Psoas muscle (tissue), 8 donors: ENCODE measurements around the gene ITK. TPM values are rescaled to one million over a fixed set of nuclear protein-coding genes. Genes with fewer than 3 reads are reported as not detected.

Source experiments
- ATAC-seq, 4 donors: fragments of 200-7000 bp; cut with Tn5 transposase; one replicate each; pipeline ENCODE4 v1.9.1; 2020; ENCODE audit warnings: moderate library complexity in 3 of 4, mild to moderate bottlenecking in 2 of 4
- DNase-seq, 2 donors: peaks; one replicate each; pipeline ENCODE4 v3.0.0-alpha.2; 2020
- H3K27ac ChIP-seq: fragments of 200-600 bp; one replicate; pipeline ENCODE4 v1.8.0; 2022
- H3K27me3 ChIP-seq, 3 donors: fragments of 200-600 bp in 1 of 3; one replicate each; pipeline versions ENCODE4 v1.6.1 to v1.8.0; 2013 to 2022; ENCODE audit warnings: low read length in 2 of 3, mild to moderate bottlenecking in 2 of 3, moderate library complexity in 1 of 3; ENCODE audit not compliant: insufficient read depth in 3 of 3
- H3K36me3 ChIP-seq, 2 donors: fragments of 200-600 bp in 1 of 2; one replicate each; pipeline versions ENCODE4 v1.6.1 to v1.8.0; 2013 to 2022; ENCODE audit warnings: low read depth in 1 of 2, mild to moderate bottlenecking in 1 of 2, moderate library complexity in 1 of 2; ENCODE audit not compliant: insufficient read depth in 1 of 2
- H3K4me1 ChIP-seq: fragments of 200-600 bp; one replicate; pipeline ENCODE4 v1.8.0; 2022
- H3K4me3 ChIP-seq: fragments of 200-600 bp; one replicate; pipeline ENCODE4 v1.8.0; 2022; ENCODE audit warnings: mild to moderate bottlenecking
- H3K9me3 ChIP-seq: fragments of 200-600 bp; one replicate; pipeline ENCODE4 v1.8.0; 2022
- WGBS, 3 donors: extraction: QIAGEN DNeasy Blood & Tissue Kit; methylation state at CpG; one replicate each; pipeline versions ENCODE4 v1.1.6 to v1.1.7; 2013; 5-methylcytosine and 5-hydroxymethylcytosine counted together
- intact Hi-C, 2 donors: fragments of 100-400 bp; cut with DNase I; formaldehyde crosslinking; loops; one replicate each; pipeline versions ENCODE4 v1.11.0 to v1.14.2; 2022
- polyA plus RNA-seq, 3 donors: library from polyadenylated mRNA; stranded (reverse); fragments of 200-250 nt; gene quantifications; one replicate each; pipeline ENCODE4 v1.2.3, GENCODE V29; 2013
- total RNA-seq, 4 donors: library from RNA; stranded (reverse); fragmentation: NEBNext Ultra II Directional in 2 of 4; extraction: Animal tissue kit (Norgen Biotek cat#: 25700) in 2 of 4; gene quantifications; one replicate each; pipeline versions ENCODE4 v1.2.1 to v1.2.4, GENCODE V29; 2021 to 2023
- TF ChIP-seq, protein P1 (sequence below): fragments of 200-600 bp; IDR thresholded peaks from one replicate; pipeline ENCODE4 v1.8.0; 2022; ENCODE audit warnings: antibody characterized with exemption
- donor health status: healthy with polysubstance abuse.
- donor health status: DM: no; HTN: no; CAD: no; lungs with moderate emphysema.
- donor health status: Bipolar disorder and iron deficiency.
- donor health status: healthy.
- donor health status: DM: yes; HTN: yes; CAD: no.
- donor health status: DM: no; HTN: no; CAD: no.
- donor health status: DM: no; HTN: no; CAD: no.
- donor health status: DM: yes; HTN: yes; CAD: no.

ITK gene
- total and polyA plus RNA-seq, 7 donors = 0.04 to 1.0 (median 0.28) TPM

DNA sequence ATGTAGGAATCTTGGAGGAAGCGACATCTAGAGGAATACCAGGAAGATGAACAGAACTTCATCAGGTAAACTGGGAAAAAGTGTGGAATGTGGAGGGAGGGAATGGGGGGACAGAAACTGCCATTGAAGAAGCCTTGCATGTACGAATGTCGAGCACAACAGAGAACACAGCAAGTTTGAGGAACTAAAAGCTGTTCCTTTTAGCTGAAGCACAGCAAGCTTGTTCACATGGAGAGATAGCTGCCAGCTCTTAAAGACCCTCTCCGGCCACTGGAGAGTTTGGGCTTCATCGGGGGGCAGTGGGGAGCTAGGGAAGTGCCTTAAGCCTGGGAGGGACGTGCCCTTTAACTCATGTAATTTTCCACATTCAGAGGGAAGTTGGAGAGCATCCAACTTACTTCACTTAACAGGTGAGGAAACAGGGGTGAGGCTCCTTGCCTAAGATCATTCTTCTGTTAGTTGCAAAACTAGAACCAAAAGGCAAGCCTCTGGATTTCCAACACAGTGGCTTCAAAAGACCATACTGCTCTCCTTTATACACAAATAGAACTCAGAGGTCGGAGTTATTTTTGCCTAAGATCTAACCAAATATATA, 83.0 kb downstream of the ITK start:
- Histone ChIP-seq H3K27ac (no peak overlapping the region), H3K9me3 (no peaks in the 10 kb centered on the region), H3K4me1 (peaks cover 16% of the 10 kb centered on the region), H3K36me3 (no peaks in the 10 kb centered on the region), H3K27me3 (no peaks in the 10 kb centered on the region), H3K4me3 (no peak overlapping the region)
- intact Hi-C loops = no loop called here
- WGBS, 3 donors = 70 to 84% (median 76%) methylated on average over 7 of the region's 7 CpGs
- DNase-seq = no peak
- no peak for ATAC-seq
- TF ChIP-seq, protein P1, sequence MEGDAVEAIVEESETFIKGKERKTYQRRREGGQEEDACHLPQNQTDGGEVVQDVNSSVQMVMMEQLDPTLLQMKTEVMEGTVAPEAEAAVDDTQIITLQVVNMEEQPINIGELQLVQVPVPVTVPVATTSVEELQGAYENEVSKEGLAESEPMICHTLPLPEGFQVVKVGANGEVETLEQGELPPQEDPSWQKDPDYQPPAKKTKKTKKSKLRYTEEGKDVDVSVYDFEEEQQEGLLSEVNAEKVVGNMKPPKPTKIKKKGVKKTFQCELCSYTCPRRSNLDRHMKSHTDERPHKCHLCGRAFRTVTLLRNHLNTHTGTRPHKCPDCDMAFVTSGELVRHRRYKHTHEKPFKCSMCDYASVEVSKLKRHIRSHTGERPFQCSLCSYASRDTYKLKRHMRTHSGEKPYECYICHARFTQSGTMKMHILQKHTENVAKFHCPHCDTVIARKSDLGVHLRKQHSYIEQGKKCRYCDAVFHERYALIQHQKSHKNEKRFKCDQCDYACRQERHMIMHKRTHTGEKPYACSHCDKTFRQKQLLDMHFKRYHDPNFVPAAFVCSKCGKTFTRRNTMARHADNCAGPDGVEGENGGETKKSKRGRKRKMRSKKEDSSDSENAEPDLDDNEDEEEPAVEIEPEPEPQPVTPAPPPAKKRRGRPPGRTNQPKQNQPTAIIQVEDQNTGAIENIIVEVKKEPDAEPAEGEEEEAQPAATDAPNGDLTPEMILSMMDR = no peak

DNA sequence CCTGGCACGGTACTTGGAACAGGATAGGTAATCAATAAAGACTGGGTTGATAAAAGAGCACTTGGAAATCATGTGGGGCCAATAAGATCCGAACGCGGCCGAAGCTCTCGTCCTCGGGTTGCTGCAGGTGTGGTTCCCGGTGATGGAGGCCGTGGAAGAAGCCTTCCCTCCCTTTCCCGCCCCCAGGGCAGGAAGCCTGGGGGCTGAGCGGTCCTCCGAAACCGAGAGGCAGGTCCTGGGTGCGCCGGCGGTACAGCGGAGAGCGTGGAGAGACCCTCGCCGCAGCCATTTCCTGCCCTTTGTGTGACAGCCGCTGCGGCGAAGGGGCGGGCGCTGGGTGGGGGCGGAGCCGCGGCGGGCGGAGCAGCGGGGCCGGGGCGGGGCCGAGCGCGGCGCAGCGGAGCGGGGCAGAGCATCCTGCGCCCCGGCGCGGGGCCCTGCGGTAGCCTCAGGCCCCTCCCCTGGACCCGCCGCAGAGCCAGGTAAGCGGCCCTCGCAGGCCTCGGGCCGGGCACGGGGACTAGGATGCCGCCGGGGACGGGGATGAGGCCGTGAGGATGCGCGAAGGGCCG, 85.2 kb downstream of the ITK start, which contains the start of gene CYFIP2:
TSS of gene CYFIP2 (plus strand) at position 410 of the 572 bp plus-strand sequence. CDS start 19,239 bp downstream, outside the sequence.
- Histone ChIP-seq H3K4me1 (peaks cover 16% of the 10 kb centered on the region), H3K36me3 (no peaks in the 10 kb centered on the region), H3K4me3 (peak within 1 kb of the TSS; percentile 84), H3K27ac (peak within 1 kb of the TSS; percentile 4), H3K9me3 (no peaks in the 10 kb centered on the region), H3K27me3 (no peaks in the 10 kb centered on the region)
- intact Hi-C loops = no loop called here
- WGBS, 3 donors = 0 to 3% (median 1%) methylated on average over 14 to 58 of the region's 58 CpGs
- peak; percentile 62 to 80 for DNase-seq
- TF ChIP-seq, protein P1 = no peak
- ATAC-seq = peak; percentile 76 to 86 (median 82)

DNA sequence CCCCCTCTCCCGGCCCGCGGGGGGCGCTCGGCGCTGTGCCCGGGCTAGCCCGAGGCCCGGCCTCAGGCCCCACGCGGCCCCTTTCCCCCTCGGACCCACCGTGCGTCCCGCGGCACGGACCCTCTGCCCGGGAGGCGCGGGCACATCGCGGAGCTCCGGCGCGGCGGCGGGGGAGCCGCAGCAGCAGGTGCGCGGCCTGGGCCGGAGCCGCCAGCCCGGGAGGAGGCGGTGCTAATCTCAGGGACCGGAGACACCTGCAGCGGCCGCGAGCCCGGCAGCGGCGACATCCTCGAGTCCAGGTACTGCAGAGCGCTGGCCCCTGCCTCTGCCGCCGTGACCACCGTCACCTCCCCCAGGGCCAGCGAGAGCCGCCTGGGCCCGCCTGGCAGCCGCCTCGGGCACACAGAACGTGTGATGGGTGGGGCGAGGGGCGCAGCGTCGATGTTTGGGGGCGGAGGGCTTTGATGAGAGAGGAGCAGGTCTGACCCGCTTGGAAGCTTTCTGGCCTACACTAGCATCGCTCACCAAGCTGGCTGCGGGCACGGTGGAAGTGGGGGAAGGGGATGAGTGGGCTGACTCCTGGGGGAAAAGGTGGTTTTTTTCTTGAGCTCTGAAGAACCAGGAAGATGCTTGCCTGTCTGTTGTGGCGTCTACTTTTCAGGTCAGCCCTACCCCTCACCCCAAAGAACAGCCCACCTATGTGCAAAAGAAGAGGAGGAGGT, 85.8 kb downstream of the ITK start:
- H3K4me1 ChIP-seq = peaks cover 16% of the 10 kb centered on the region
- H3K27ac ChIP-seq = peak overlapping the region; percentile 4
- no peak for DNase-seq
- H3K4me3 ChIP-seq = peak overlapping the region; percentile 84
- 4 to 9% (median 9%) methylated on average over 37 to 61 of the region's 62 CpGs for WGBS, 3 donors
- ATAC-seq = peak in 3 of 4 donors; percentile 31 to 55 (median 51)
- no peaks in the 10 kb centered on the region for H3K36me3 ChIP-seq
- H3K27me3 ChIP-seq = no peaks in the 10 kb centered on the region
- TF ChIP-seq, protein P1 = no peak
- H3K9me3 ChIP-seq = no peaks in the 10 kb centered on the region
- intact Hi-C loops = no loop called here

DNA sequence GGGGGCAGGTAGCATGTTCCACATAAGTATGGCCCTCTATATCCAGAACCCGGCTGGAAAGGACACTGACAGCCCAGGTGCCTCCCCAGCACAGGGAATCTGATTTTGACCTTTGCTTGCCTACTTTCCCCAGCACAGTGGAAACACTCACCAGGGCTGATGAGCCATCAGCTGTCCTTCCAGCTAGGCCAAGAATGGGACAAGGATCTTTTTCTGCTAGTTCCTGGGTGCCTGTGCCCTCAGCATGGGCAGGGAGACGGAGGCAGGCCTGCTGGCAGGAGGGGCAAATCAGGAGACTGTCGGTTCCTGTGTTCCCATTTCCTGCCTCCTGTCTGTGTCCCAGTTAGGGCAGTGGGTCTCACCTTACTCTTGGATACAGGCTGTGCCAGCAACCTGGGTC, 86.4 kb downstream of the ITK start:
- Histone ChIP-seq H3K27ac (peak overlapping the region; percentile 46), H3K27me3 (no peaks in the 10 kb centered on the region), H3K4me3 (peak overlapping the region; percentile 84), H3K36me3 (no peaks in the 10 kb centered on the region), H3K9me3 (no peaks in the 10 kb centered on the region), H3K4me1 (peaks cover 16% of the 10 kb centered on the region)
- intact Hi-C loops = no loop called here
- TF ChIP-seq, protein P1 = no peak
- no peak for DNase-seq
- WGBS, 3 donors = 49 to 68% (median 51%) methylated on average over 3 of the region's 3 CpGs
- peak in 2 of 4 donors; percentile 15 to 60 for ATAC-seq
